Measurements from ENCODE around the gene TSPO2. TPM values are rescaled to one million over a fixed set of nuclear protein-coding genes. Genes with fewer than 3 reads are reported as not detected.

The TSPO2 gene
- total and polyA plus RNA-seq, 2 of the 13 experiments (the other 11 are each of a cell fraction or from before 2014, with no cell fraction given) = 0.55 TPM; not detected in 1

DNA sequence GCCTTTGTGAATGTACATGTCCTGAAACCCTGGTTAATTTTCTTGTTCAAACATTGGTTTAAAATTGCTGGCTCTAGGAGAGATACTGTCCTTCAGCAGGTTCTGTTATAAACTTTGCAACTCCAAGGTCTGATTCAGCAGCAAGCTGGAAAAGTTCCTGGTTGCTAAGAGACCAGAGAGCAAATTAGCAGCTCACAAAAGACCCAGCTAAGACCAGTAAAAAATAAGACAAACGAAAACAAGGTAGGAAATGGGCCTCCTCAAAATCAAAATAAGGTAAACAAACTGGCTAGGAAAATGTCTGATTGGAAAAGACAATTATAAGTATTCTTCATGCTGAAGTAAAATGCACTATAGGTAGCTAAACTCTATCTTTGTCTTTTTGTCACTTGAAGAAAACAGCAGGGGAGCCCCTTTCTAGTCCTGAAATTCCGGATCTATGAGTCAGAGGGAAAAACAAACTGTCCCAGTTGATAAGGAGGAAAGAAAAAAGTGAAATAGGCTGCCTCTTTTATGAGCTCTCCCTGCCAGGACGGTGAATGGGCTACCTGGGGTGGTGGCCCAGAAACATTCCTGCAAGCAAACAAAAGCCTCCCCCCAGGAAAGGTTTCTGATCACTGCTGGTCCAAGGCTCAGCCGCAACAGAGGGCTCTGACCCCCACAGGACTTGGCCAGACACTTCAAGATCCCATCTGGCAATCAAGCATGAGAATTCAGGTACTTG, 44.9 kb upstream of the TSPO2 start (continued):
- TF ChIP-seq, protein P1, sequence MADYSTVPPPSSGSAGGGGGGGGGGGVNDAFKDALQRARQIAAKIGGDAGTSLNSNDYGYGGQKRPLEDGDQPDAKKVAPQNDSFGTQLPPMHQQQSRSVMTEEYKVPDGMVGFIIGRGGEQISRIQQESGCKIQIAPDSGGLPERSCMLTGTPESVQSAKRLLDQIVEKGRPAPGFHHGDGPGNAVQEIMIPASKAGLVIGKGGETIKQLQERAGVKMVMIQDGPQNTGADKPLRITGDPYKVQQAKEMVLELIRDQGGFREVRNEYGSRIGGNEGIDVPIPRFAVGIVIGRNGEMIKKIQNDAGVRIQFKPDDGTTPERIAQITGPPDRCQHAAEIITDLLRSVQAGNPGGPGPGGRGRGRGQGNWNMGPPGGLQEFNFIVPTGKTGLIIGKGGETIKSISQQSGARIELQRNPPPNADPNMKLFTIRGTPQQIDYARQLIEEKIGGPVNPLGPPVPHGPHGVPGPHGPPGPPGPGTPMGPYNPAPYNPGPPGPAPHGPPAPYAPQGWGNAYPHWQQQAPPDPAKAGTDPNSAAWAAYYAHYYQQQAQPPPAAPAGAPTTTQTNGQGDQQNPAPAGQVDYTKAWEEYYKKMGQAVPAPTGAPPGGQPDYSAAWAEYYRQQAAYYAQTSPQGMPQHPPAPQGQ (CRISPR knock-in tag; IDR thresholded peaks at IDR 0.05; ENCODE audit: borderline replicate concordance) = no peak
- TF ChIP-seq CBX1 (IDR thresholded peaks at IDR 0.05; ENCODE audit: low read depth) (no peak), FOSL1 (CRISPR knock-in tag; IDR thresholded peaks at IDR 0.05; ENCODE audit: borderline replicate concordance) (peak; percentile 99), FOXJ3 (CRISPR knock-in tag; IDR thresholded peaks at IDR 0.05; ENCODE audit: borderline replicate concordance) (peak; percentile 76; the same call in 1 of the 2 replicates), MBNL3 (CRISPR knock-in tag; conservative IDR thresholded peaks at IDR 0.05) (no peak), MYNN (CRISPR knock-in tag; IDR thresholded peaks at IDR 0.05; ENCODE audit: low read depth) (no peak), AGO1 (IDR thresholded peaks at IDR 0.05; ENCODE audit: low read depth, low read length, poor library complexity, severe bottlenecking) (no peak), ZNF484 (CRISPR knock-in tag; IDR thresholded peaks at IDR 0.05; ENCODE audit: borderline replicate concordance, low read depth) (no peak), CCAR2 (optimal IDR thresholded peaks at IDR 0.05; ENCODE audit: low read depth, low read length) (no peak), ZNF709 (CRISPR knock-in tag; IDR thresholded peaks at IDR 0.05) (no peak), ZNF562 (CRISPR knock-in tag; IDR thresholded peaks at IDR 0.05; ENCODE audit: borderline replicate concordance) (no peak), ARNTL (CRISPR knock-in tag; IDR thresholded peaks at IDR 0.05) (0 out of 2 replicates have a peak, but pooled peaks have one; percentile 23)
- TF ChIP-seq, protein P2, sequence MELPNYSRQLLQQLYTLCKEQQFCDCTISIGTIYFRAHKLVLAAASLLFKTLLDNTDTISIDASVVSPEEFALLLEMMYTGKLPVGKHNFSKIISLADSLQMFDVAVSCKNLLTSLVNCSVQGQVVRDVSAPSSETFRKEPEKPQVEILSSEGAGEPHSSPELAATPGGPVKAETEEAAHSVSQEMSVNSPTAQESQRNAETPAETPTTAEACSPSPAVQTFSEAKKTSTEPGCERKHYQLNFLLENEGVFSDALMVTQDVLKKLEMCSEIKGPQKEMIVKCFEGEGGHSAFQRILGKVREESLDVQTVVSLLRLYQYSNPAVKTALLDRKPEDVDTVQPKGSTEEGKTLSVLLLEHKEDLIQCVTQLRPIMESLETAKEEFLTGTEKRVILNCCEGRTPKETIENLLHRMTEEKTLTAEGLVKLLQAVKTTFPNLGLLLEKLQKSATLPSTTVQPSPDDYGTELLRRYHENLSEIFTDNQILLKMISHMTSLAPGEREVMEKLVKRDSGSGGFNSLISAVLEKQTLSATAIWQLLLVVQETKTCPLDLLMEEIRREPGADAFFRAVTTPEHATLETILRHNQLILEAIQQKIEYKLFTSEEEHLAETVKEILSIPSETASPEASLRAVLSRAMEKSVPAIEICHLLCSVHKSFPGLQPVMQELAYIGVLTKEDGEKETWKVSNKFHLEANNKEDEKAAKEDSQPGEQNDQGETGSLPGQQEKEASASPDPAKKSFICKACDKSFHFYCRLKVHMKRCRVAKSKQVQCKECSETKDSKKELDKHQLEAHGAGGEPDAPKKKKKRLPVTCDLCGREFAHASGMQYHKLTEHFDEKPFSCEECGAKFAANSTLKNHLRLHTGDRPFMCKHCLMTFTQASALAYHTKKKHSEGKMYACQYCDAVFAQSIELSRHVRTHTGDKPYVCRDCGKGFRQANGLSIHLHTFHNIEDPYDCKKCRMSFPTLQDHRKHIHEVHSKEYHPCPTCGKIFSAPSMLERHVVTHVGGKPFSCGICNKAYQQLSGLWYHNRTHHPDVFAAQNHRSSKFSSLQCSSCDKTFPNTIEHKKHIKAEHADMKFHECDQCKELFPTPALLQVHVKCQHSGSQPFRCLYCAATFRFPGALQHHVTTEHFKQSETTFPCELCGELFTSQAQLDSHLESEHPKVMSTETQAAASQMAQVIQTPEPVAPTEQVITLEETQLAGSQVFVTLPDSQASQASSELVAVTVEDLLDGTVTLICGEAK (IDR thresholded peaks at IDR 0.05) = no peak
- TF ChIP-seq, protein P2 (CRISPR knock-in tag; IDR thresholded peaks at IDR 0.05) = peak; percentile 24; the same call in 1 of the 2 replicates
- TF ChIP-seq, protein P3, sequence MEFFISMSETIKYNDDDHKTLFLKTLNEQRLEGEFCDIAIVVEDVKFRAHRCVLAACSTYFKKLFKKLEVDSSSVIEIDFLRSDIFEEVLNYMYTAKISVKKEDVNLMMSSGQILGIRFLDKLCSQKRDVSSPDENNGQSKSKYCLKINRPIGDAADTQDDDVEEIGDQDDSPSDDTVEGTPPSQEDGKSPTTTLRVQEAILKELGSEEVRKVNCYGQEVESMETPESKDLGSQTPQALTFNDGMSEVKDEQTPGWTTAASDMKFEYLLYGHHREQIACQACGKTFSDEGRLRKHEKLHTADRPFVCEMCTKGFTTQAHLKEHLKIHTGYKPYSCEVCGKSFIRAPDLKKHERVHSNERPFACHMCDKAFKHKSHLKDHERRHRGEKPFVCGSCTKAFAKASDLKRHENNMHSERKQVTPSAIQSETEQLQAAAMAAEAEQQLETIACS (CRISPR knock-in tag; IDR thresholded peaks at IDR 0.05) = no peak

Measured in HepG2 (cell line).